GM18873 (cell line): ENCODE results near the gene PARD3.

Source experiments
- ATAC-seq: cut with Tn5 transposase; IDR thresholded peaks from one replicate; pipeline ENCODE4 v1.9.1; 2021; ENCODE audit warnings: mild to moderate bottlenecking, moderate library complexity, moderate number of reproducible peaks; ENCODE audit not compliant: unreplicated experiment, low FRiP score

PARD3 gene

GRCh38 chr10:34596351-34596750 lies 218.7 kb downstream of the PARD3 start:
- no peak for ATAC-seq

GRCh38 chr10:34593930-34594329 lies 221.2 kb downstream of the PARD3 start:
- no peak for ATAC-seq

- ATAC-seq = no peak
Measured at GRCh38 chr10:34593374-34593890, 221.7 kb downstream of the PARD3 start.

- no peak for ATAC-seq
Measured at GRCh38 chr10:34590793-34591192, 224.3 kb downstream of the PARD3 start.

GRCh38 chr10:34589275-34589674 lies 225.8 kb downstream of the PARD3 start:
- no peak for ATAC-seq

GRCh38 chr10:34587680-34588019 lies 227.4 kb downstream of the PARD3 start:
- no peak for ATAC-seq

GRCh38 chr10:34587002-34587679 lies 228.0 kb downstream of the PARD3 start:
- ATAC-seq = no peak

- no peak for ATAC-seq
Measured at GRCh38 chr10:34585422-34586112, 229.5 kb downstream of the PARD3 start.

- ATAC-seq = no peak
Measured at GRCh38 chr10:34584164-34584563, 230.9 kb downstream of the PARD3 start.

- no peak for ATAC-seq
Measured at GRCh38 chr10:34581801-34582532, 233.1 kb downstream of the PARD3 start.

- no peak for ATAC-seq
Measured at GRCh38 chr10:34580643-34581042, 234.5 kb downstream of the PARD3 start.

- ATAC-seq = no peak
Measured at GRCh38 chr10:34580214-34580613, 234.9 kb downstream of the PARD3 start.

GRCh38 chr10:34578468-34578867 lies 236.6 kb downstream of the PARD3 start:
- ATAC-seq = no peak

GRCh38 chr10:34576797-34577196 lies 238.3 kb downstream of the PARD3 start:
- no peak for ATAC-seq

- no peak for ATAC-seq
Measured at GRCh38 chr10:34575882-34576281, 239.2 kb downstream of the PARD3 start.

GRCh38 chr10:34574353-34574934 lies 240.7 kb downstream of the PARD3 start:
- no peak for ATAC-seq

- no peak for ATAC-seq
Measured at GRCh38 chr10:34570887-34571286, 244.2 kb downstream of the PARD3 start.

GRCh38 chr10:34567659-34568253 lies 247.3 kb downstream of the PARD3 start:
- no peak for ATAC-seq

GRCh38 chr10:34565934-34566333 lies 249.2 kb downstream of the PARD3 start:
- ATAC-seq = no peak

- no peak for ATAC-seq
Measured at GRCh38 chr10:34558093-34558583, 257.0 kb downstream of the PARD3 start.
